KMS-11 (cell line): ENCODE data around the gene G0S2.

ENCODE experiments used
- H2AFZ ChIP-seq: fragments of 200-600 bp; sonication (generic); 2 replicates; pipeline ENCODE4 v1.6.1; 2016; ENCODE audit warnings: antibody characterized with exemption, mixed run types, low read depth
- H3K27ac ChIP-seq: fragments of 200-600 bp; sonication (generic); 2 replicates; pipeline ENCODE4 v1.6.1; 2016; ENCODE audit warnings: mild to moderate bottlenecking, mixed run types
- H3K27me3 ChIP-seq: fragments of 200-600 bp; sonication (generic); 2 replicates; pipeline ENCODE4 v1.6.1; 2017; ENCODE audit warnings: mild to moderate bottlenecking, low read depth, mixed run types, moderate library complexity; ENCODE audit not compliant: insufficient read depth
- H3K36me3 ChIP-seq: fragments of 200-600 bp; sonication (generic); 2 replicates; pipeline ENCODE4 v1.6.1; 2017; ENCODE audit warnings: mild to moderate bottlenecking, mixed run types; ENCODE audit not compliant: insufficient read depth
- H3K4me1 ChIP-seq: fragments of 200-600 bp; sonication (generic); 2 replicates; pipeline ENCODE4 v1.6.1; 2016; ENCODE audit warnings: mild to moderate bottlenecking, low read depth, mixed run types; ENCODE audit not compliant: poor library complexity, severe bottlenecking
- H3K4me2 ChIP-seq: fragments of 200-600 bp; sonication (generic); 2 replicates; pipeline ENCODE4 v1.7.0; 2016; ENCODE audit warnings: mild to moderate bottlenecking, mixed run types
- H3K4me3 ChIP-seq: fragments of 200-600 bp; sonication (generic); IDR thresholded peaks from 2 replicates; pipeline ENCODE4 v1.6.1; 2017; ENCODE audit warnings: low read depth, low read length, mixed read lengths; ENCODE audit not compliant: insufficient read depth
- H3K79me2 ChIP-seq: fragments of 200-600 bp; sonication (generic); 2 replicates; pipeline ENCODE4 v1.6.1; 2016; ENCODE audit warnings: low read depth, mixed run types; ENCODE audit not compliant: insufficient read depth
- H3K9ac ChIP-seq: fragments of 200-600 bp; sonication (generic); 2 replicates; pipeline ENCODE4 v1.6.1; 2016; ENCODE audit warnings: mild to moderate bottlenecking, mixed run types
- H4K20me1 ChIP-seq: fragments of 200-600 bp; sonication (generic); 2 replicates; pipeline ENCODE4 v1.6.1; 2016; ENCODE audit warnings: mild to moderate bottlenecking, mixed run types; ENCODE audit not compliant: insufficient read depth
- CTCF ChIP-seq: fragments of 200-600 bp; sonication (generic); conservative IDR thresholded peaks from 2 replicates; pipeline ENCODE4 v1.6.1; 2017; ENCODE audit warnings: low read depth, mild to moderate bottlenecking, antibody characterized with exemption, low read length, moderate library complexity, mixed read lengths

The G0S2 gene

GRCh38 chr1:209642816-209643215 lies 32.4 kb upstream of the G0S2 start:
- H3K4me3 ChIP-seq: no peak overlapping the region
- H3K9ac ChIP-seq: no peak overlapping the region
- no peak overlapping the region for H3K4me2 ChIP-seq
- no peak overlapping the region for H3K27ac ChIP-seq
- no peaks in the 10 kb centered on the region for H3K36me3 ChIP-seq
- H3K4me1 ChIP-seq: no peaks in the 10 kb centered on the region
- no peaks in the 10 kb centered on the region for H3K79me2 ChIP-seq
- H4K20me1 ChIP-seq: no peaks in the 10 kb centered on the region
- no peak overlapping the region for H2AFZ ChIP-seq
- no peak for TF ChIP-seq CTCF
- no peaks in the 10 kb centered on the region for H3K27me3 ChIP-seq

GRCh38 chr1:209643285-209644020 lies 31.8 kb upstream of the G0S2 start:
- no peak overlapping the region for H3K9ac ChIP-seq
- no peak overlapping the region for H3K4me2 ChIP-seq
- no peaks in the 10 kb centered on the region for H3K36me3 ChIP-seq
- no peaks in the 10 kb centered on the region for H4K20me1 ChIP-seq
- H3K4me1 ChIP-seq: no peaks in the 10 kb centered on the region
- H3K27me3 ChIP-seq: no peaks in the 10 kb centered on the region
- H3K79me2 ChIP-seq: no peaks in the 10 kb centered on the region
- no peak overlapping the region for H2AFZ ChIP-seq
- TF ChIP-seq CTCF: no peak
- no peak overlapping the region for H3K27ac ChIP-seq
- no peak overlapping the region for H3K4me3 ChIP-seq

- H3K27me3 ChIP-seq: no peaks in the 10 kb centered on the region
- no peak overlapping the region for H3K4me2 ChIP-seq
- no peaks in the 10 kb centered on the region for H3K79me2 ChIP-seq
- H3K27ac ChIP-seq: no peak overlapping the region
- H3K4me1 ChIP-seq: no peaks in the 10 kb centered on the region
- no peaks in the 10 kb centered on the region for H3K36me3 ChIP-seq
- no peak for TF ChIP-seq CTCF
- no peaks in the 10 kb centered on the region for H4K20me1 ChIP-seq
- no peak overlapping the region for H3K9ac ChIP-seq
- no peak overlapping the region for H3K4me3 ChIP-seq
- no peak overlapping the region for H2AFZ ChIP-seq
Observed at GRCh38 chr1:209645574-209646452, 29.4 kb upstream of the G0S2 start.

GRCh38 chr1:209646558-209646957 lies 28.7 kb upstream of the G0S2 start:
- H3K27ac ChIP-seq: no peak overlapping the region
- no peak for TF ChIP-seq CTCF
- H3K4me3 ChIP-seq: no peak overlapping the region
- H3K9ac ChIP-seq: no peak overlapping the region
- no peaks in the 10 kb centered on the region for H3K27me3 ChIP-seq
- H2AFZ ChIP-seq: no peak overlapping the region
- H3K36me3 ChIP-seq: no peaks in the 10 kb centered on the region
- H3K4me2 ChIP-seq: no peak overlapping the region
- no peaks in the 10 kb centered on the region for H3K79me2 ChIP-seq
- no peaks in the 10 kb centered on the region for H4K20me1 ChIP-seq
- no peaks in the 10 kb centered on the region for H3K4me1 ChIP-seq
